OCI-LY1 (cell line): ENCODE measurements around the gene SLC29A3.

Experiments
- CTCF ChIP-seq: fragments of 200-600 bp; sonication (generic), shearing (Covaris generic); IDR thresholded peaks from 2 replicates; pipeline ENCODE4 v1.5.1; 2017; ENCODE audit warnings: mild to moderate bottlenecking, antibody characterized with exemption, low read length, moderate library complexity, mixed read lengths
- EZH2 ChIP-seq: fragments of 200-600 bp; sonication (generic), shearing (Covaris generic); IDR thresholded peaks from 2 replicates; pipeline ENCODE4 v1.8.0; 2017; ENCODE audit warnings: borderline replicate concordance, mixed run types, mild to moderate bottlenecking, antibody characterized with exemption, low read length, moderate library complexity, mixed read lengths

DNA sequence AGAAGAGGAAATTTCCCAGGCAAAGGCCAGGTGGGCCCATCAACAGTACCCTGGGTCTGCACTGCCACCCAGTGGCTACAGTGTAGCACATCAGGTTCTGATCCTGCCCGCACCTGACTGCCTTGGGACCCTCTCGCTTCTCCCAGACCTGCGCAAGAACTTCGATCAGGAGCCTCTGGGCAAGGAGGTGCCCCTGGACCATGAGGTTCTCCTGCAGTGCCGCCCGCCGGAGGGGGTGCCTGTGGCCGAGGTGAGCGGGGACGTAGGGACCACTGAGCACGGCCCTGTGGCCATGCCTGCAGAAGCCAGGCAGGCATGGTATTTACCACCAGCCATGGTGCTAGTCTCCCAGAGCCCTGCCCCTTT lies 33.9 kb upstream of the SLC29A3 start:
- peak; percentile 76 for TF ChIP-seq CTCF
- no peak for TF ChIP-seq EZH2
